ENCODE measurements around the gene YY1. TPM values are rescaled to one million over a fixed set of nuclear protein-coding genes. Genes with fewer than 3 reads are reported as not detected.

YY1 gene
- total RNA-seq, 1 donor from 2014 or later: 41.9 TPM

- TF ChIP-seq, protein P1, sequence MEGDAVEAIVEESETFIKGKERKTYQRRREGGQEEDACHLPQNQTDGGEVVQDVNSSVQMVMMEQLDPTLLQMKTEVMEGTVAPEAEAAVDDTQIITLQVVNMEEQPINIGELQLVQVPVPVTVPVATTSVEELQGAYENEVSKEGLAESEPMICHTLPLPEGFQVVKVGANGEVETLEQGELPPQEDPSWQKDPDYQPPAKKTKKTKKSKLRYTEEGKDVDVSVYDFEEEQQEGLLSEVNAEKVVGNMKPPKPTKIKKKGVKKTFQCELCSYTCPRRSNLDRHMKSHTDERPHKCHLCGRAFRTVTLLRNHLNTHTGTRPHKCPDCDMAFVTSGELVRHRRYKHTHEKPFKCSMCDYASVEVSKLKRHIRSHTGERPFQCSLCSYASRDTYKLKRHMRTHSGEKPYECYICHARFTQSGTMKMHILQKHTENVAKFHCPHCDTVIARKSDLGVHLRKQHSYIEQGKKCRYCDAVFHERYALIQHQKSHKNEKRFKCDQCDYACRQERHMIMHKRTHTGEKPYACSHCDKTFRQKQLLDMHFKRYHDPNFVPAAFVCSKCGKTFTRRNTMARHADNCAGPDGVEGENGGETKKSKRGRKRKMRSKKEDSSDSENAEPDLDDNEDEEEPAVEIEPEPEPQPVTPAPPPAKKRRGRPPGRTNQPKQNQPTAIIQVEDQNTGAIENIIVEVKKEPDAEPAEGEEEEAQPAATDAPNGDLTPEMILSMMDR (conservative IDR thresholded peaks at IDR 0.05; ENCODE audit: low read depth, low read length): no peak
- H3K4me3 ChIP-seq (ENCODE audit: low read depth, low read length): no peak overlapping the region
- no peak for DNase-seq (ENCODE audit: low read depth)
These were observed 23.5 kb upstream of the YY1 start for GRCh38 chr14:100215330-100215885.

DNA sequence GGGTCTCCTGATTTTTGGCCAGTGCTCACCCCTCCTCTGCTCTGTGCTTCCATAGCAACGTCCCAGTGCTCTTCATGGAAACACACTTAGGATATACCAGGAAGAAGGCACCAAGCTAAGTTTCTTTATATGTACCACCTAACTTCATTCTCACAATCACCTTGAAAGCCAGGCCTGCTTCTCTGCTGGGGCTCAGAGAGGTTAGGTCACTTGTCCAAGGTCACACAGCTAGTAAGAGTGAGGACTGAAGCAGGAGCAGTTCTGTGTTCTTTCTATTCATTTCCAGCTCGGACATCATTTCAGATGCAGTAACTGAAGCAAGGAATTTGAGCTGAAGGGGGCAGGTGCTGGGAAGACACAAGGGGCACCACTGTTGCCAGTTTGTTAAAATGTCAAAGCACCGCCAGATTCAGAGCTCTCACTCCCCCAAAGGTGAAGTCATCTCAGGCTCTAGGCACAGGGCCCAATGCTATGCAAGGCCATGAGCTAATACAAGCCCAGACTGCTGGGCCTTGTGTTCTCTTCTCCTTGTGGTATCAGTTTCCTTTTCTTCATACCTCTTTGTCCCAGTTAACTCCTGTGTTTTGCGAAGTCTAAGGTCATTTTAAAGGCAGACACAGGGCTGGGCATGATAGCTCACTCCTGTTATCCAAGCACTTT, 19.7 kb upstream of the YY1 start:
- no peak overlapping the region for H3K4me3 ChIP-seq (ENCODE audit: low read depth, low read length)
- TF ChIP-seq, protein P1 (conservative IDR thresholded peaks at IDR 0.05; ENCODE audit: low read depth, low read length): no peak
- no peak for DNase-seq (ENCODE audit: low read depth)

GRCh38 chr14:100221533-100222223, 17.3 kb upstream of the YY1 start:
- no peak for DNase-seq (ENCODE audit: low read depth)
- TF ChIP-seq, protein P1 (conservative IDR thresholded peaks at IDR 0.05; ENCODE audit: low read depth, low read length): no peak
- H3K4me3 ChIP-seq (ENCODE audit: low read depth, low read length): peak overlapping the region; percentile 48

DNA sequence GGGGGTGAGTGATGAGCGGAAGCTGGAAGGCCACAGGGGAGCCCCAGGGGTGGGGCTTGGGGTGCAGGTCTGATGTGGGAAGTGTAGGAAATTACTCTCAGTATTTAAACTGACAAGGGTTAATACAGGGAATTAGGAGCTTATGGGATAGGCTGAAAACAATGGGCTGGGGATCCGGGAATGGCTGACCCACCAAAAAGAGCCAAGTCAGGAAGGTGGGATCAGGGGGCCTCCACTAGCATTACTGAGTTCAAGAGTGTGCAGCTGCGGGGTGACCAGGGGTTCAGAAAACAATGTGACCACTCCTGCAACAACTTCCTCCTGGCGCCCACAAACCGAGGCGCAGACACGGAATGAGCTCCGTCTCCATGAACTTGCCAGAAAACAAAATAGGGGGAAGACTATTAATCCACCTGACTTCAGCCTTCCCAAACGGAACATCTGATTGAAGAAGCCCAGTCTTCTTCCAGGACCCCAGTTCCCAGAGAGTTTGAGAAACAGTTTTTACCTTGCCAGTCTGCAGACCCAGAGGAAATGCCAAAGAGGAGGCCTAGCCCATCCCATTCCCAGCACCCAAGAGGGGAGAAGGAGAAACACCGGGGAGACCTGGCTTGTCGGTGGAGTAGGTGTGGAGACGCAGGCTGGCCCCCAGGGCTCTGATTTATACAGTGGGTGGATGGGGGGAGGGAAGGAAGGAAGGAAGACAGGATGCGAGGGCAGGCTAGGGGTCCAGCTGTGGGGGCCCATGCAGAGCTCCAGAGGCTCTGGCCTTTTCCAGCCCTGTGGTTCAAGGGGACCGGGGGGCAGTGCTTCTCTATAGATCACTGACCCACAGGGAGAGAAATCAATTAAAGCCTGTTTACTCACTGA, 16.5 kb upstream of the YY1 start:
- no peak for DNase-seq (ENCODE audit: low read depth)
- peak overlapping the region; percentile 48 for H3K4me3 ChIP-seq (ENCODE audit: low read depth, low read length)
- TF ChIP-seq, protein P1 (conservative IDR thresholded peaks at IDR 0.05; ENCODE audit: low read depth, low read length): no peak

- no peak for DNase-seq (ENCODE audit: low read depth)
- TF ChIP-seq, protein P1 (conservative IDR thresholded peaks at IDR 0.05; ENCODE audit: low read depth, low read length): no peak
- H3K4me3 ChIP-seq (ENCODE audit: low read depth, low read length): no peak overlapping the region
These were observed 15.4 kb upstream of the YY1 start for GRCh38 chr14:100223332-100224201.

All from epithelial cell of proximal tubule (primary cell).